ENCODE measurements around the gene VPS26C.
A peak's percentile ranks its signal among the peaks of the same experiment; 100 is the strongest.
"Not testable (repeated sequence)": the region's sequence is repeated elsewhere in the genome, so short reads cannot be mapped to it uniquely, and the experiment has no call there.

The VPS26C gene

GRCh38 chr21:37227071-37228002 is 39.8 kb downstream of the VPS26C start:
- no peak for DNase-seq

GRCh38 chr21:37226041-37226920 is 40.9 kb downstream of the VPS26C start:
- no peak for DNase-seq

- peak; percentile 35 for DNase-seq
Measured at GRCh38 chr21:37224861-37225839, 42.0 kb downstream of the VPS26C start.

- DNase-seq = no peak
Measured at GRCh38 chr21:37223804-37224345, 43.3 kb downstream of the VPS26C start.

- DNase-seq = not testable (repeated sequence)
Measured at GRCh38 chr21:37222248-37222647, 44.9 kb downstream of the VPS26C start.

GRCh38 chr21:37220981-37221664 is 46.0 kb downstream of the VPS26C start:
- DNase-seq = peak; percentile 98

GRCh38 chr21:37220433-37220980 is 46.6 kb downstream of the VPS26C start:
- peak; percentile 31 for DNase-seq

GRCh38 chr21:37219761-37220432 is 47.2 kb downstream of the VPS26C start:
- DNase-seq = peak; percentile 24

- no peak for DNase-seq
Measured at GRCh38 chr21:37214952-37215351, 52.2 kb downstream of the VPS26C start.

- no peak for DNase-seq
Measured at GRCh38 chr21:37210799-37211198, 56.3 kb downstream of the VPS26C start.

- no peak for DNase-seq
Measured at GRCh38 chr21:37210130-37210529, 57.0 kb downstream of the VPS26C start.

GRCh38 chr21:37208741-37209225 is 58.4 kb downstream of the VPS26C start:
- no peak for DNase-seq

GRCh38 chr21:37208056-37208721 is 58.9 kb downstream of the VPS26C start:
- DNase-seq = peak; percentile 17

GRCh38 chr21:37207441-37208009 is 59.6 kb downstream of the VPS26C start:
- no peak for DNase-seq

- no peak for DNase-seq
Measured at GRCh38 chr21:37206496-37206895, 60.6 kb downstream of the VPS26C start.

- no peak for DNase-seq
Measured at GRCh38 chr21:37204580-37204979, 62.6 kb downstream of the VPS26C start.

GRCh38 chr21:37202221-37203110 is 64.7 kb downstream of the VPS26C start:
- DNase-seq = no peak
